IgD-negative memory B cell (primary cell): Measurements from ENCODE around the gene DNAI1. TPM values are rescaled to one million over a fixed set of nuclear protein-coding genes. Genes with fewer than 3 reads are reported as not detected.
"Not testable (repeated sequence)": the region's sequence is repeated elsewhere in the genome, so short reads cannot be mapped to it uniquely, and the experiment has no call there.

Experiments used
- H3K27ac Mint-ChIP-seq, 3 donors: one replicate each; pipeline ENCODE4 v1.8.0; 2020 to 2022; ENCODE audit warnings: mild to moderate bottlenecking in 3 of 3, mixed read lengths in 3 of 3, moderate library complexity in 1 of 3
- H3K27me3 Mint-ChIP-seq: one replicate; pipeline ENCODE4 v1.8.0; 2021; ENCODE audit warnings: mixed read lengths
- H3K36me3 Mint-ChIP-seq: one replicate; pipeline ENCODE4 v1.8.0; 2020; ENCODE audit warnings: mild to moderate bottlenecking, mixed read lengths
- H3K4me1 Mint-ChIP-seq, 3 donors: one replicate each; pipeline ENCODE4 v1.8.0; 2020 to 2022; ENCODE audit warnings: mixed read lengths in 3 of 3, mild to moderate bottlenecking in 1 of 3
- H3K4me3 Mint-ChIP-seq, 4 donors: one replicate each; pipeline ENCODE4 v1.8.0; 2020 to 2022; ENCODE audit warnings: mild to moderate bottlenecking in 4 of 4, mixed read lengths in 4 of 4, moderate library complexity in 3 of 4
- H3K9me3 Mint-ChIP-seq, 3 donors: one replicate each; pipeline ENCODE4 v1.8.0; 2020 to 2021; ENCODE audit warnings: mixed read lengths in 3 of 3, mild to moderate bottlenecking in 1 of 3
- polyA plus RNA-seq: library from polyadenylated mRNA; unstranded; fragments of 300-500 nt; fragmentation: Illumina TruSeq; gene quantifications from one replicate; pipeline ENCODE4 v1.2.3, GENCODE V29; 2021

The DNAI1 gene
- not detected for polyA plus RNA-seq

DNA sequence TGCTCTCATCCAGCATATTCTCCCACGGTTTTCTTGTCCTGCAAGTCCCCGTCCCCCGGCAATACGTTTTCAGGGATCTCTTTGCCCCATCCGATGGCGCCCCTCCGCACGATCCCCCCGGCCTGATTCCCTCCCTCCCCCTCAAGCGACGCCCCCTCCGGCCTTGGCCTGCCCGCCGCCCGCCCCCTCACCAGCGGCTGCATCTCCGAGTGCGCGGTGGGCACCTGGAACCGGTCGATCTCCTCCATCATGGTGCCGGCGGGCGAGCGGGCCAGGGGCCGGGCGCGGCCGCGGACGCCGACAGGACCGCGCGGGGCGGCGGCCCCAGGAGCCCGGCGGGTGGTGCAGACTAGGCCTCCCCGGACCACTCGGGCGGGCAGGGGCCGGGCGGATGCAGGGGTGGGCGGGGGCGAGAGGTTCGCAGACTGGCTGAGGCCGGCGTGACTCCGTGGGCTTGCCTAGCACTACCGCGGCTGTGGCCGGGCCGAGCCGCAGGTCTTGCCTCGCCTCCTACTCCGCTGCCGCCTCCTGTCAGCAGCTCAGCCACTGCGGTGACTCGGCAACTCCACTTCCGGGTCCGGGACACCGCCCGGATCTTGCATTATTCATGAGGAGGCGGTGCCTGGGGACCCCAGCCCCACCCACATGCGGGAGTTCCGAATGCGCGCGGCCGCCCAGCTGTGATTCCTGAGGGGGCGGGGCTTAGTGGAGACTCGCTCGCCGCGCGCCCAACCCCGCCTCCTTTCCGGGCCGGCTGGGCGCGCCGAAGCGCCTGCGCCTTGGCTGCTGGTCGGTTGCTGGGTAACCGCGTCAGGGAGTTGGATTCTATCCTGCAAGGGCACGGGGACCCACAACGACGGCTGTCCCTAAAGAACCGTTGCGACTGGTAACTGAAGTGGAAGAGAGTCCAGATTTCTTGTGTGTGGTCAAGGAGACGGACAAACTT is at the start of gene DNAI1, which contains the start of gene FAM219A:
TSS of gene DNAI1 (plus strand) at position 793 of the 946 bp plus-strand sequence. CDS start 201 bp downstream, outside the sequence.
TSS of gene FAM219A (minus strand) at position 558 of the 946 bp plus-strand sequence. CDS start at position 251, 307 bp downstream.
- peak within 1 kb of the TSS; percentile 79 to 91 (median 79) for H3K27ac Mint-ChIP-seq
- H3K36me3 Mint-ChIP-seq, result peaks cover 1% of the 10 kb centered on the region
- H3K9me3 Mint-ChIP-seq, result no peaks in the 10 kb centered on the region
- peaks cover 2% of the 10 kb centered on the region for H3K27me3 Mint-ChIP-seq
- H3K4me1 Mint-ChIP-seq, result peaks cover 16 to 22% (median 18%) of the 10 kb centered on the region in 3 donors
- peak within 1 kb of the TSS; percentile 89 to 97 (median 94) for H3K4me3 Mint-ChIP-seq

- no peak overlapping the region for H3K4me3 Mint-ChIP-seq
- no peaks in the 10 kb centered on the region for H3K9me3 Mint-ChIP-seq
- no peaks in the 10 kb centered on the region for H3K27me3 Mint-ChIP-seq
- H3K27ac Mint-ChIP-seq, result no peak overlapping the region
- H3K36me3 Mint-ChIP-seq, result peaks cover 6% of the 10 kb centered on the region
- H3K4me1 Mint-ChIP-seq, result peaks cover 0 to 1% (median 0%) of the 10 kb centered on the region in 3 donors
These were observed 49.5 kb upstream of the DNAI1 start for GRCh38 chr9:34409154-34409553.

DNA sequence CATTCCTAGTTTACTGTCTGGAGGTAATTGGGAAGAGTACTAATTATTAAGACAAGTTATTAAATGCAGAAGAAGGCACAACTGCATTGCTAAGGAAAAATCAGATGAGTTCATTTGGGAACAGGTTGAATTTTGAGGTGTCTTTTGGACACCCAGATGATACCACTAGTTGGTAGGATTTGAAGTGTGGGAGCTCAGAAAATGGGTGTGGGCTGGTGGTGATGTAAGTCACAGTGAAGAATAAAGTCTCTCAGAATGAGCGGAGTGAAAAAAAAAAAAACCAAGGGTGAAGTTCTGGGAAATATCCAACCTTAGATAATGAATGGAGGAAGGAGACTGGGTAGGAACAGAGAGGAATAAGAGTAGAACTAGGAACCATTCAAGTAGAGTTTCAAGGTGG is 46.3 kb upstream of the DNAI1 start:
- H3K36me3 Mint-ChIP-seq, result peaks cover 9% of the 10 kb centered on the region
- H3K4me1 Mint-ChIP-seq, result peaks cover 0 to 3% (median 0%) of the 10 kb centered on the region in 3 donors
- H3K9me3 Mint-ChIP-seq, result no peaks in the 10 kb centered on the region
- H3K27me3 Mint-ChIP-seq, result no peaks in the 10 kb centered on the region
- H3K27ac Mint-ChIP-seq, result no peak overlapping the region
- H3K4me3 Mint-ChIP-seq, result no peak overlapping the region

DNA sequence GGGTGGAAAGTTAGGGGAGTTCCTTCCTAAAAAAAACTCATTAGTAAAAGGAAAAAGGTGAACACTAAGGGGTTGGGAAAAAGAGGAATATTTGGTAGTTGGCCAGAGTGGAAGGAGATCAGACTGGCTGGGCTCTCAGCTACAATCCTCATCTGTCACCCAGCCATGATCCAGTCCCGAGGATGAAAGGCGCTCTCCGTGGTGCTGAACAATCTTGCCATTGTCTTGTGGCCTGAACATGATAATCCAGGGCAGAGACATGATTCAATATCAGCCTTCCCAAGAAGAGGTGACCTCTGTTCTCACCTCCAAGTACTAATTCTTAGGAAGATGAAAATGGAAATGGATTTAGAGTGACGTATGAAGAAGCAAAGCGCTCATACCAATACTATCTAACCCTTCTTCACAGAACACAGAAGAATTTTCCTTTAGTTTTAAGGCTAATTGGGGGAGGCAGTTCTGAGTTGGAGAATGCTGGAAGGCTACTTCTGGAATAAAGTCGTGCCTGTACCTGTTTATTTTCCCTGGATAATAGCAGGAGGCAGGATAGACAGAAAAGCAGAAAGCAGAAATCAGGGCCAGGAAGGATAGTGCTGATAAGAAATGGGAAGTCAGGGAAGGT is 45.3 kb upstream of the DNAI1 start:
- no peak overlapping the region for H3K27ac Mint-ChIP-seq
- no peaks in the 10 kb centered on the region for H3K27me3 Mint-ChIP-seq
- peaks cover 0 to 3% (median 0%) of the 10 kb centered on the region in 3 donors for H3K4me1 Mint-ChIP-seq
- H3K9me3 Mint-ChIP-seq, result no peaks in the 10 kb centered on the region
- H3K4me3 Mint-ChIP-seq, result peak overlapping the region in 1 of 4 donors; percentile 40
- H3K36me3 Mint-ChIP-seq, result peaks cover 11% of the 10 kb centered on the region

GRCh38 chr9:34417734-34418133 is 40.9 kb upstream of the DNAI1 start:
- Mint-ChIP-seq H3K27me3 (no peaks in the 10 kb centered on the region), H3K27ac (peak overlapping the region in 1 of 3 donors; percentile 32), H3K4me3 (no peak overlapping the region), H3K36me3 (peaks cover 9% of the 10 kb centered on the region), H3K4me1 (peaks cover 0 to 3% (median 0%) of the 10 kb centered on the region in 3 donors), H3K9me3 (no peaks in the 10 kb centered on the region)

GRCh38 chr9:34419716-34420504 is 38.7 kb upstream of the DNAI1 start:
- Mint-ChIP-seq H3K4me1 (peaks cover 0 to 3% (median 0%) of the 10 kb centered on the region in 3 donors), H3K9me3 (no peaks in the 10 kb centered on the region), H3K27me3 (no peaks in the 10 kb centered on the region), H3K4me3 (no peak overlapping the region), H3K27ac (no peak overlapping the region), H3K36me3 (peaks cover 11% of the 10 kb centered on the region)

DNA sequence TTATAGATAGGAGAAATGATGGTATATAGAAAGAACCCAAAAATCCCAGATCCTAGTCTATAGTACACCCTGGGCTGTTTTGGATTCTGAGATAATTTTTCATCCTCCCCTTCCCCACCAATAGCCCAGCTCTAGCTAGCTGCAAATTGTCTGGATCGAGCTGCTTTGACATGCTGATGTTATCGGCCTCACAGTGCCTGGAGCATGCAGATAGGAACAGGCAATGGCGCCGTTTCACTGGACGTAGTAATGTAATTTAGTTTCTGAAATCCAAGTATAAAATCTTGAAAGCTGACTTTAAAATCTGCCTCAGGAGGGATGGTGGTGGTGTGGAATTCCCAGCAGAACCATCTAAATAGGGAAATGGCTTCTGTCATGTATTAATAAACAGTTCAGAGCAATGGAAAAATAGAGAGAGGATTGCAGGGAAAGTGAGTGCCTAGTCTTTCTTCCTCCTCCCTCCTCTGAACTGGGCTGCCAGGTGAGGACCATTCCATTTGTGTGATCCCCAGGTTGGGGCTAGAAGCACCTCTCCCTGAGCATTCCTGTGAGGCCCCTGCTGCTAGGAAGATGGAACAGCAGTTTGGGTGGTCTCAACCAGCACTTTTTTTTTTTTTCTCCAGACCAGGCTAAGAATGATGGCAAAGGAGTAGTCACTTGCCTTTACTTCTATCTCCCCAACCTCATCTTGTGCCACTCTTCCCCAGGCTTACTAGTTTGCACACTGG is 32.1 kb upstream of the DNAI1 start:
- Mint-ChIP-seq H3K4me3 (no peak overlapping the region), H3K27ac (no peak overlapping the region), H3K36me3 (peaks cover 11% of the 10 kb centered on the region), H3K27me3 (no peaks in the 10 kb centered on the region), H3K4me1 (no peaks in the 10 kb centered on the region), H3K9me3 (no peaks in the 10 kb centered on the region)

DNA sequence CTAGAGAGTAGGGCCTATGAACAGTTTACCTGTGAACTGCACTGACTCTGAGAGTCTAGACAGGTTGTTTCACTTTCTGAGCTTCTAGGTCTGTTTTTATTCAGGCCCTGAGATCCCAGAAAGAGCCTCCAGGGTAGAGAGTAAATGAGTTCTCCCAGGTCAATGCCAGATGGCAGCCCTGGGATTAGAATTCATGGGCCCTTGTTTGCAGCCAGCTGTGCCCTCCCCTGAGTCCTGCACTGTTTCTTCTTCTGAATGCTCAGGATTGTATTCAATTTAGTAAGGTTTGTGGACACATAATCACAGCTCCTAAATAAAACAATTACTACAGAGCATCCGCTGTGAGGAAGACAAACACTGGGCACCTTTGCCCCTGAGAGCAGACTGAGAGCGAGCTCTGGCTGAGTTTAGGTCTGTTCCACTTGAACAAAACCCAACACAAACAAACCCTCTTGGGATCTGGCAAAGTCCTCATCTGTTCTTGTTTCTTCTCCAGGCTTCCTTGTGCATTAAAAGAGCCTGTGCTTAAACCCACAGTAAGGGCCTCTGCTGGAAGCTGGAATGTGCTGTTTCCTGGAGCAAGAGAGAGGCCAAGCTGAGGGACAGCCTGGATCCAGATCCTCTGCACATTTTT is 30.2 kb upstream of the DNAI1 start:
- H3K4me3 Mint-ChIP-seq, result no peak overlapping the region
- H3K4me1 Mint-ChIP-seq, result no peaks in the 10 kb centered on the region
- H3K36me3 Mint-ChIP-seq, result peaks cover 10% of the 10 kb centered on the region
- H3K27ac Mint-ChIP-seq, result peak overlapping the region in 1 of 3 donors; percentile 47
- no peaks in the 10 kb centered on the region for H3K9me3 Mint-ChIP-seq
- no peaks in the 10 kb centered on the region for H3K27me3 Mint-ChIP-seq

DNA sequence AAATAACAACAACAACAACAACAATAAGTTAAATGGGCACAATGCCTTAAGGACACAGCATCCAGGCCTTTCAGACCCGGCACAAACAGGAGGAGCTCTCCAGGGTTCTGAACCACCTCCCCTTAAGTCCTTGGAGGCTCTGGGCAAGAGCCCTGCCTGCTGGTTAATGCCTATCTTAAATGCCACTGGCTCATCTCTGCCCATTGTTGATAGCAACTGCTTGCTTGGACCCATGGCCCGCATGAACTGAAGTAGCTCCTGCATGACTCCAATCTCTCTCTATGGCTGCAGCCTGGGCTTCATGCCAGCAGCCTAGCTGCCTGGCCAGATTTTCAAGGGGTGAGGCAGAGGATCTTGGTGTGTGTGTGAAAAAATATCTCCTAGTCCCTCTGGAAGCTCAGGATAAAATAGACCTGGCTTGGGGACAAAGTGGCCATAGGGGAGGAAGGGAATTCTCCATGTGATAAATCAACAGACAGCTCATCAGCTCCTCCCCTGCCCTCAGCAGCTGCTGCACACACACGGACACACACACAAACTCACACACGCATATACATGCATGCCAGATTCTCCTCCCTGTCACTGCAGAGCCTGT is 27.7 kb upstream of the DNAI1 start:
- Mint-ChIP-seq H3K9me3 (no peaks in the 10 kb centered on the region), H3K27ac (no peak overlapping the region), H3K4me1 (no peaks in the 10 kb centered on the region), H3K36me3 (peaks cover 7% of the 10 kb centered on the region), H3K27me3 (no peaks in the 10 kb centered on the region), H3K4me3 (peak overlapping the region in 1 of 4 donors; percentile 57)

DNA sequence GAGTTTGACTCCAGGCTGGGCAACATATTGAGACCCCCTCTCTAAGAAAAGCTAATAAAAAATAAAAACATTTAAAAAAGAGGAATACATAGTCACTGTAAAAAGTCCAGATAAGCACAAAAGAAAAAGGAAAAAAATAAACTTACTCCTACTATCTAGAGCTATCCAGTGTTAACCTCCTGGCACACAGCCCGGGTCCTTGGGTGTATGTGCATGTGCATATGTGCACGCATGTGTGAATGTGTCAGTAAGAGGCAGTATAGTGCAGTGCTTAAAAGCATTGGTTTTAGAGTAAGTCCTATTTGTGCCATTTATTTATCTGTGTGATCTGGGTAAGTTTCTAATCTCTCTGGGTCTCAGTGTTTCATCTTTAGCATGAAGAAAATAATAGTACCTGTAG is 26.9 kb upstream of the DNAI1 start:
- H3K4me3 Mint-ChIP-seq, result no peak overlapping the region
- no peaks in the 10 kb centered on the region for H3K4me1 Mint-ChIP-seq
- no peaks in the 10 kb centered on the region for H3K27me3 Mint-ChIP-seq
- H3K27ac Mint-ChIP-seq, result no peak overlapping the region
- peaks cover 7% of the 10 kb centered on the region for H3K36me3 Mint-ChIP-seq
- no peaks in the 10 kb centered on the region for H3K9me3 Mint-ChIP-seq

- Mint-ChIP-seq H3K27ac (peak overlapping the region in 1 of 3 donors; percentile 23), H3K4me1 (peaks cover 2 to 6% (median 5%) of the 10 kb centered on the region in 3 donors), H3K4me3 (no peak overlapping the region), H3K27me3 (no peaks in the 10 kb centered on the region), H3K9me3 (no peaks in the 10 kb centered on the region), H3K36me3 (peaks cover 2% of the 10 kb centered on the region)
These were observed 21.3 kb upstream of the DNAI1 start for GRCh38 chr9:34437006-34437925.

- H3K9me3 Mint-ChIP-seq, H3K36me3 Mint-ChIP-seq, H3K4me1 Mint-ChIP-seq, H3K27ac Mint-ChIP-seq, H3K27me3 Mint-ChIP-seq, H3K4me3 Mint-ChIP-seq: not testable (repeated sequence)
These were observed 20.7 kb upstream of the DNAI1 start for GRCh38 chr9:34437926-34438307.

GRCh38 chr9:34438465-34438864 is 20.1 kb upstream of the DNAI1 start:
- not testable (repeated sequence) for H3K4me1 Mint-ChIP-seq, H3K36me3 Mint-ChIP-seq, H3K27ac Mint-ChIP-seq, H3K27me3 Mint-ChIP-seq, H3K9me3 Mint-ChIP-seq, H3K4me3 Mint-ChIP-seq
